ENCODE results near the gene RPTN.
"Not testable (repeated sequence)": the region's sequence is repeated elsewhere in the genome, so short reads cannot be mapped to it uniquely, and the experiment has no call there.

Gene RPTN

DNA sequence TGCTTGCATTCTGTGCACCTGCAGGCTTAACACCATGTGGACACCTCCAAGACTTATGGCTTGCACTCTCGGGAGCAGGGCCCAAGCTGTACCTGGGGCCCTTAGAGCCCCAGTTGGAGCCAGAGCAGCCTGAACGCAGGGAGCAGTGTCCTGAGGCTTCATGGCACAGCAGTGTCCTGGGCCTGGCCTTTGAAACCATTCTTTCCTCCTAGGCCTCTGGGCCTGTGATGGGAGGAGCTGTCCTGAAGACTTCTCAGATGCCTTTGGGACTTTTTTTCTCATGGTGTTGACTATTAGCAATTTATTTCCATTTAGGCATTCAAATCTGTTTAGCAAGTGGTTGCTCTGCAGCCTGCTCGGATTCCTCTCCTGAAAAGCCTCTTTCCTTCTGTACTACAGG is 11.0 kb downstream of the RPTN start:
- H3K27me3 Mint-ChIP-seq, result peaks cover 19% of the 10 kb centered on the region

DNA sequence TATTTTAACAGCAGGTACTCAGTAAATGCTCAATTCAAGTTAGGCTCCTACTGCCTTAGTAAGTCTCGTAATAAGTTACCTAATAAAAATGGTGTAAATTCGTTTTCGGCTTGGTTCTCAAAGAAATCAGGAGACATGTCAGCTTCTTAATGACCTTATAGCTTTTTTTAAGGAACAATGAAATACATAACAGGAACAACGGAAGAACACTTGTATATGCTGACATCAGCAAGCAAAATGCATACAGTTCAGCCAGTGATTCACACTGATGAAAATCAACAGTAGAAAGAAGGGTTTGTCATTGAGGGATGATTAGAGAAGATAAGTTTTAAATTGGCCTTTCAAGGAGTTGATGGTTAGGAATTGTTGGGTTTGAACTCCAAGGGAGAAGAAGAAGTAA is 13.3 kb downstream of the RPTN start:
- no peaks in the 10 kb centered on the region for H3K36me3 Mint-ChIP-seq (ENCODE audit: low read depth)
- H3K27ac Mint-ChIP-seq, result peak overlapping the region; percentile 50
- no peak overlapping the region for H3K4me3 Mint-ChIP-seq
- peaks cover 15% of the 10 kb centered on the region for H3K9me3 Mint-ChIP-seq
- H3K27me3 Mint-ChIP-seq, result peaks cover 14% of the 10 kb centered on the region
- intact Hi-C loops (cut with micrococcal nuclease), result no loop called here
- H3K4me1 Mint-ChIP-seq (ENCODE audit: low read depth), result peaks cover 27% of the 10 kb centered on the region

More for the DNA sequence above, 11.0 kb downstream of the RPTN start:
- intact Hi-C loops (cut with micrococcal nuclease), result no loop called here
- H3K9me3 Mint-ChIP-seq, result peaks cover 15% of the 10 kb centered on the region
- H3K27ac Mint-ChIP-seq, result no peak overlapping the region
- H3K4me1 Mint-ChIP-seq (ENCODE audit: low read depth), result peaks cover 27% of the 10 kb centered on the region
- no peak overlapping the region for H3K4me3 Mint-ChIP-seq
- H3K36me3 Mint-ChIP-seq (ENCODE audit: low read depth), result no peaks in the 10 kb centered on the region

DNA sequence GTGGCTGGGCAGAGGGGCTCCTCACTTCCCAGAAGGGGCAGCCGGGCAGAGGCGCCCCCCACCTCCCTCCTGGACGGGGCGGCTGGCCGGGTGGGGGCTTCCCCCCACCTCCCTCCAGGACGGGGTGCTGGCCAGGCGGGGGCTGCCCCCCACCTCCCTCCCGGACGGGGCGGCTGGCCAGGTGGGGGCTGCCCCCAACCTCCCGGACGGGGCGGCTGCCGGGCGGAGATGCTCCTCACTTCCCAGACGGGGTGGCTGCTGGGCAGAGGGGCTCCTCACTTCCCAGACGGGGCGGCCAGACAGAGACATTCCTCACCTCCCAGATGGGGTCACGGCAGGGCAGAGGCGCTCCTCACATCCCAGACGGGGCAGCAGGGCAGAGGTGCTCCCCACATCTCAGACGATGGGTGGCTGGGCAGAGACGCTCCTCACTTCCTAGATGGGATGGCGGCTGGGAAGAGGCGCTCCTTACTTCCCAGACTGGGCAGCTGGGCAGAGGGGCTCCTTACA is 14.3 kb downstream of the RPTN start:
- H3K4me1 Mint-ChIP-seq (ENCODE audit: low read depth), result peaks cover 27% of the 10 kb centered on the region
- H3K27me3 Mint-ChIP-seq, result peaks cover 19% of the 10 kb centered on the region
- intact Hi-C loops (cut with micrococcal nuclease); H3K27ac Mint-ChIP-seq; H3K4me3 Mint-ChIP-seq; H3K36me3 Mint-ChIP-seq (ENCODE audit: low read depth): not testable (repeated sequence)
- H3K9me3 Mint-ChIP-seq, result peaks cover 15% of the 10 kb centered on the region

DNA sequence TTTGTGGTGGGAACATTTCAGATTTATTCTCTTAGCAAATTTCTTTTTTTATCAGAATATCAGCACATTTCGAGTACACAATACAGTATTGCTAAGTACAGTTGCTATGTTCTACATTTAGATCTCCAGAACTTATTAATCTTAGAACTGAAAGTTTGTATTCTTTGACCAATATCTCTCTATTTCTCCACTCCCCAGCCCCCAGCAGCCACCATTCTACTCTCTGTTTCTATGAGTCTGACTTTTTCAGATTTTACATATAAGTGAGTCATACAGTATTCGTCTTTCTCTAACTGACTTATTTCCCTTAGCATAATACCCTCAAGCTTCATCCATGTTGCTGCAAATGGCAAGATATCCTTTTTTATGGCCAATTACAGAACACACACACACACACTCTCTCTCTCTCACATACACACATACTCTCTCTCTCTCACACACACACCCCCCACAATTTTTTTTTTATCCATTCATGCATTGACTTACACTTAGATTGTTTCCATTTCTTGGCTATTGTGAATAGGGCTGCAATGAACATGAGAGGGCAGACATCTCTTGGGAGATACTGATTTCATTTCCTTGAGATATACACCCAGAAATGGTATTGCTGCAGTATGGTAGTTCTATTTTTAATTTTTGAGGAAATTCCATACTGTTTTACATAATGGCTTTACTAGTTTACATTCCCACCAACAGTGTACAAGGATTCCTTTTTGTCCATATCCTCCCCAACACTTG is 15.7 kb downstream of the RPTN start:
- Mint-ChIP-seq H3K9me3 (peaks cover 5% of the 10 kb centered on the region), H3K4me1 (ENCODE audit: low read depth) (peaks cover 19% of the 10 kb centered on the region), H3K27ac (no peak overlapping the region), H3K4me3 (no peak overlapping the region), H3K36me3 (ENCODE audit: low read depth) (no peaks in the 10 kb centered on the region), H3K27me3 (peaks cover 25% of the 10 kb centered on the region)
- intact Hi-C loops (cut with micrococcal nuclease), result loop anchor here (2.0 kb wide), 1 partner anchor 91 kb away; no protein-coding TSS in a partner anchor

DNA sequence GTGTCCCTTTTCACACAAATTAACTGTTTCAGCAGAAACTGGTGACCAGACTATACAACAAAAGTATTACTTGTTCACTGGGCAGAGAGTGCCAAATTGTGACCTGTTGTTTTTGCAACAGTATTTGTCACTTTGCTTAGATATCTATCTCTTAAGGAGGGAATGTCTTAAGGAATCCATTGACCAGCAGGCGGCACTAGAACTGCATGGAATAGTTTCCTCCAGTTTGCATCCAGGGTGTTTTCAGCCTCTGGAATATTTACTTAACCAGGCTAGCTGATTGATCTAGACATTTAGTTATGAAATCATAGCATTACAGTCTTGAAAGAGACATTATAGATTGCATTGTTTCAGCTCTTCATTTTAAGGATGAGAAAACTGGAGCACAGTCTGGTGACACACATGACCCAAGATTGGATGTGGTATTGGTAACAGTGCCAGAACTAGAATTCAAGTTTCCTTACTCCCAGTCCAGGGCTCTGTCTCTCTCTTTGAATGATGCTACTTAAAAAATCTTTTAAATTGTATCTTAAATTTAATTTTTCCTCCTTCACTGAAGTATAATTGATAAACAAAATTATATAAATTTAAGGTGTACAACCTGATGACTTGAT is 16.9 kb downstream of the RPTN start:
- peaks cover 29% of the 10 kb centered on the region for H3K27me3 Mint-ChIP-seq
- no peak overlapping the region for H3K4me3 Mint-ChIP-seq
- no peak overlapping the region for H3K27ac Mint-ChIP-seq
- H3K4me1 Mint-ChIP-seq (ENCODE audit: low read depth), result peaks cover 19% of the 10 kb centered on the region
- H3K36me3 Mint-ChIP-seq (ENCODE audit: low read depth), result no peaks in the 10 kb centered on the region
- no peaks in the 10 kb centered on the region for H3K9me3 Mint-ChIP-seq
- intact Hi-C loops (cut with micrococcal nuclease), result loop anchor here (1.0 to 2.0 kb wide), 2 partner anchors 40 to 89 kb away; no protein-coding TSS in a partner anchor

DNA sequence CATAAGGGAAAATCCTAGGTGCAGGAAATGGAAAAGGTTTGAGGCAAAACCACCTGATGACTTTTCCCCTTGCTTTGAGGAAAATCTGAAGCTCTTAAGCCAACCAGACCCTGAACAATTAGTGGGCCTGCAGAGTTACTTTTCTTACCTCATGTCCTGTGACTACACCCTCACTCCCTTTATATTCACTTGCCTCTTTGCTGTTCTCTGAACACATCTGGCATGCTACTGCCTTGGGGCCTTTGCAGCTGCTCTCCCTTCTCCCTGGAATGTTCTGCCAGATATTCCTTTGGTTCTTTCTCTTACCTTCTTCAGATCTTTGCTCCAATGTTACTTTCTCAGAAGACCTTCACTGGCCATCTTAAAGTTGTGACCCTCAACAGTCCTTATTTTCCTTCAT is 21.8 kb downstream of the RPTN start:
- intact Hi-C loops (cut with micrococcal nuclease), result no loop called here
- no peaks in the 10 kb centered on the region for H3K4me1 Mint-ChIP-seq (ENCODE audit: low read depth)
- no peaks in the 10 kb centered on the region for H3K9me3 Mint-ChIP-seq
- no peak overlapping the region for H3K4me3 Mint-ChIP-seq
- no peaks in the 10 kb centered on the region for H3K36me3 Mint-ChIP-seq (ENCODE audit: low read depth)
- H3K27ac Mint-ChIP-seq, result no peak overlapping the region
- H3K27me3 Mint-ChIP-seq, result peaks cover 50% of the 10 kb centered on the region

DNA sequence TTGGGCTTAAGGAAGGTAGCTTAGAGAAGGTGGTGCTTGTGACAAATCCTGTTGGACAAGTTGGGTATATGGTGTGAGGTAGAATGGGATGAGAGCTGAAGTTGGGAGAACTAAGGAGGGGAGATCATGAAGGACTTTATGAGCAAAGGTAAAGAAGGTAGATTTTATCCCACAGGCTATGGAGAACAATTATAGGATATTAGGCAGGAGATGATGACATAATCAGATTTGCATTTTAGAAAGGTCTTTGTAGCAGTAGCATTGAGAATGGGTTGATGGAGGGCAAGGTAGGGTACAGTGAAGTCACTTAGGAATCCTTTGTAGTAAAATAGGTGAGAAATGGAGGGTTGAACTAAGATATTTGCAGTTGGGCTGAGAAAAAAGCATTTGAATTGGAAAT is 28.8 kb downstream of the RPTN start:
- no peaks in the 10 kb centered on the region for H3K36me3 Mint-ChIP-seq (ENCODE audit: low read depth)
- H3K27ac Mint-ChIP-seq, result no peak overlapping the region
- intact Hi-C loops (cut with micrococcal nuclease), result no loop called here
- peaks cover 59% of the 10 kb centered on the region for H3K27me3 Mint-ChIP-seq
- no peaks in the 10 kb centered on the region for H3K9me3 Mint-ChIP-seq
- no peak overlapping the region for H3K4me3 Mint-ChIP-seq
- no peaks in the 10 kb centered on the region for H3K4me1 Mint-ChIP-seq (ENCODE audit: low read depth)

DNA sequence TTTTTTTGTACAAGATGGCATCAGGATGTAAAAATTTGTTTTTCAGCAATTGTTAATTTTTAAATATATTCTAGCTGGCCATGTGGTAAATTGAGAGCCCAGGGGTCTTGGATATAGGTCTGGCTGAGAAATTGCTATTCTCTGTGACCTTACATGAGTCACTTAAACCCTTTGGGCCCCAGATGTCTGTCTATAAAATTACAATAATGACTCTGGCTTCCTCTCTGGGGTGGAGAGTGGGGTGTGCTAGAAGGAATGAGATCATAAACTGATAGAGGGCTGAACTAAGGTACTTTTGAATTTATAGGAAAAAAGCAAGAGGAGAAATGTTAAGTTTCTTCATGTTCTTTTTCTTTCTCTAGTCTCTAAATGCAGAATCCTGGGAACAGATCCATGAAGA is 31.4 kb downstream of the RPTN start:
- Mint-ChIP-seq H3K27me3 (peaks cover 58% of the 10 kb centered on the region), H3K9me3 (no peaks in the 10 kb centered on the region), H3K36me3 (ENCODE audit: low read depth) (no peaks in the 10 kb centered on the region), H3K4me3 (no peak overlapping the region), H3K4me1 (ENCODE audit: low read depth) (no peaks in the 10 kb centered on the region), H3K27ac (no peak overlapping the region)
- intact Hi-C loops (cut with micrococcal nuclease), result no loop called here

DNA sequence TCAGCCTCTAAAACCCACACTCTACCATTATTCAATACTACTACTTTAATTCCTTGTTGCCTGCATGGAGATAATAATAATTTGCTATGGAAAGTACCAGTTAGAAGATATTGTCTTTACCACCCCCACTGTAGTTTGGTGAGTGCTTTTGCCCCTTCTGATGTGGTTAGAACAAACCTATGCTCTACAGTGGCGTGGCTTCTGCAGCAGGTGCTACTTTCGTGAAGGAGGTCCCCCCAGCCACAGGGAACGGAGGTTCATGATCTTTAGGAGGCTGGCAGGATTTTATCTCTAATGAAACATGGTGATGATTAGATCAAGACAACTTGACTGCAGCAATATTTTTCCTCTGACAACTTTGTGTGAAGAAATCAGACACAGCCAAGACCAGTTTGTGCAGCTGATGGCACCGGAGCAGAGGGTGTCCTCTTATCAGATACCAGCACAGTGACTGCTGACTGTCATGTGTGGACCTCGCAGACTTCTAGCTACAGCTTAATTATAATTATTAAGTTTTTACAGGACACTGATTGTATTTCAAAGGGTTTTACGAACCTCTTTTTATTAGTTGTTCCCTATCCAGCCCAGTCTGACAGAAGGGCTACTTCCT is 33.1 kb downstream of the RPTN start:
- Mint-ChIP-seq H3K27me3 (peaks cover 51% of the 10 kb centered on the region), H3K9me3 (no peaks in the 10 kb centered on the region), H3K4me3 (no peak overlapping the region), H3K36me3 (ENCODE audit: low read depth) (no peaks in the 10 kb centered on the region), H3K4me1 (ENCODE audit: low read depth) (no peaks in the 10 kb centered on the region), H3K27ac (no peak overlapping the region)
- intact Hi-C loops (cut with micrococcal nuclease), result no loop called here

DNA sequence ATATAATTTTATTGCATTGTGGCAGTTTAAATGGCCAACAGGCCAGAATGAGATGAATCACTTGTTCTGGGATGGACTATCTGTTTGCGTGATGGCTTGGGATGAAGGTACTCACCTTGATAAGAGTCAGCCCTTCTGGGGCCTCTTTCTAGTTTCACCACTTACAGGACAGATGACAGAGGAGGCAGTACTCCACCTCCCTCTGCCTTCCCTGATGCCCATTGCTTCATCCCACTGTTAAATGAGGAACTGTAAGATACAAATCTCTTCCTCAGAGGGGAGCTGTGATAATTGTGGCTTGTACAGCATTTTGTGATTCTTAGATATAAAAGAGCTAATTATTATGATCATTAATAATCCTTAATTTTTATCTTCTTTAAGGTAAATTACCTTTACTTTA is 40.1 kb downstream of the RPTN start:
- intact Hi-C loops (cut with micrococcal nuclease), result no loop called here
- H3K27me3 Mint-ChIP-seq, result peaks cover 53% of the 10 kb centered on the region
- no peaks in the 10 kb centered on the region for H3K36me3 Mint-ChIP-seq (ENCODE audit: low read depth)
- no peaks in the 10 kb centered on the region for H3K4me1 Mint-ChIP-seq (ENCODE audit: low read depth)
- H3K9me3 Mint-ChIP-seq, result no peaks in the 10 kb centered on the region
- H3K4me3 Mint-ChIP-seq, result no peak overlapping the region
- no peak overlapping the region for H3K27ac Mint-ChIP-seq

DNA sequence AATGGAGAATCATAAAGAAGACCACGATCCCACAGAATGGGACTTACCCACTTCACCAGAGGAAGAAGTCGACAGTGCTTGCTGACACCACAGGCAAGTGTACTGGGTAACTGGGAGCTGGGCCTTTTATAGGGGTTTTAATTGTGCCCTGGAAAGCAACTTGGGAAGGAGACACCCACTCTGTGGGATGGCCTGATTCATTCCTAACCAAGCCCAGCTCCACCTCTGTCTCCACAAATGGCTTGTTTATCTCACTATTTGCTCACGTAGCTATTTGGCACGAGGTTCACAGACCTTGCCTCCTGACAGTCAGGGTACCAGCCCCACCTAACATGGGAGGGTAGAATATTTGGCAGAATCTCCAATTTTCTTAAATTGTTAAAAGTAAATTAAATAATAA is 43.7 kb downstream of the RPTN start, which contains the start of gene TCHH:
Gene TCHH (minus strand): TSS at position 101 of the 400 bp plus-strand sequence. CDS start 1,364 bp downstream, outside the sequence.
- intact Hi-C loops (cut with micrococcal nuclease), result no loop called here
- H3K27ac Mint-ChIP-seq, result no peak within 1 kb of the TSS
- no peaks in the 10 kb centered on the region for H3K4me1 Mint-ChIP-seq (ENCODE audit: low read depth)
- no peaks in the 10 kb centered on the region for H3K36me3 Mint-ChIP-seq (ENCODE audit: low read depth)
- H3K4me3 Mint-ChIP-seq, result no peak within 1 kb of the TSS
- peaks cover 39% of the 10 kb centered on the region for H3K27me3 Mint-ChIP-seq
- no peaks in the 10 kb centered on the region for H3K9me3 Mint-ChIP-seq

DNA sequence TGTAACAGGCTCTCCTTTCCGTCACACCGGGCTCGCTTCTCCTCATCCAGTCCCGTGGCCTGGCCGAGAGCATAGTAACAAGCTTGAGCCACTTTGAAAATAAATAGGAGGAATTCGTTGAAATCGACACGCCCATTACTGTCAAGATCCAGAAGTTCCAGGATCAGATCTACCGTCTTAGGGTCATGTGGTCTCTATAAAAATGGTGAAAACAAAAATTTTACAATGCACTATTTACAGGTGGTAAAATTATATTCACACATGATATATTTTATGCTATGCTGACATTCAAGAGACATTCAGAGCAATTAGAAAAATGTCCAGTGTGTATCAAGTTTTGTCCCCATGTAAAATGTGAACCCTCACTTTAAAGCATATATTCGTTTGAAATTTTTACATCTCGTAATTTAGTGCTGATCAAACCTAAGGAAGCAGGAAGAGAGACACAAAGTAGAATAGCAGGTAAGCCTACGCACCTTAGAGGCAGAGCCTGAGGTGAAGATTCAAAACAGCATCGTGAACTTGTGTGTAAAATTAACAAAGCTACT is 46.1 kb downstream of the RPTN start:
- no peaks in the 10 kb centered on the region for H3K9me3 Mint-ChIP-seq
- intact Hi-C loops (cut with micrococcal nuclease), result no loop called here
- H3K36me3 Mint-ChIP-seq (ENCODE audit: low read depth), result no peaks in the 10 kb centered on the region
- no peak overlapping the region for H3K27ac Mint-ChIP-seq
- no peak overlapping the region for H3K4me3 Mint-ChIP-seq
- peaks cover 25% of the 10 kb centered on the region for H3K27me3 Mint-ChIP-seq
- no peaks in the 10 kb centered on the region for H3K4me1 Mint-ChIP-seq (ENCODE audit: low read depth)

DNA sequence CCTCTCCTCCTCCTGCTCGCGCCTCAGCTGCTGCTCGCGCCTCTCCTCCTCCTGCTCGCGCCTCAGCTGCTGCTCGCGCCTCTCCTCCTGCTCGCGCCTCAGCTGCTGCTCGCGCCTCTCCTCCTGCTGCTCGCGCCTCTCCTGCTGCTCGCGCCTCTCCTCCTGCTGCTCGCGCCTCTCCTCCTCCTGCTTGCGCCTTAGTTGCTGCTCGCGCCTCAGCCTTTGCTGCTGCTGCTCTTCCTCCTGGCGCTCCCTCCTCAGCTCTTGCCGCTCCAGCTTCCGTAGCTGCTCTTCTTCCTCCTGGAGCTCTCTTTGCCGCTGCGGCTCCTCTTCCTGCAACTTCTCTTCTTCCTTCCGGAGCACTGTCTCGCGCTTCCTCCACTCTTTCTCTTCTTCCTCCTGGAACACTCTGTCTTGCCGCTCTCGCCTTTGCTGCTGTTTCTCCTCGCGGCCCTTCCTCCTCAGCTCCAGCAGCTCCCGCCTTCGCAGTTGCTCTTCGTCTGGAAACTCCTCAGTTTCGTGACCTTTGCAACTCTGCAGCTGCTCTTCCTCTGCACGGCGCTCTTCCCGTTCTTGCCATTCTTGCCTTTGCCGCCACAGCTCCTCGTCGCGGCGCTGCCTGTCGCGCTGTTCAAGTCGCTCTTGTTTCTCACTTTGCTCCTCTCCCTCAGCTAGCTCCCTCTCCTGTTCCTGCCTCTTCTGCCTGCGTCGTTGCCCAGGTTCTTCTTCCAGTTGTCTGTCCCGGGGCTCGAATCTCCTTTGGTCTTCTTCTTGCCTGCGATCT is 46.7 kb downstream of the RPTN start:
- intact Hi-C loops (cut with micrococcal nuclease), result no loop called here
- Mint-ChIP-seq H3K4me1 (ENCODE audit: low read depth) (no peaks in the 10 kb centered on the region), H3K9me3 (no peaks in the 10 kb centered on the region), H3K27ac (no peak overlapping the region), H3K27me3 (peaks cover 30% of the 10 kb centered on the region), H3K4me3 (no peak overlapping the region), H3K36me3 (ENCODE audit: low read depth) (no peaks in the 10 kb centered on the region)
